ENCODE measurements around the gene RYR2.
"Not testable (repeated sequence)": the region's sequence is repeated elsewhere in the genome, so short reads cannot be mapped to it uniquely, and the experiment has no call there.

Gene RYR2

DNA sequence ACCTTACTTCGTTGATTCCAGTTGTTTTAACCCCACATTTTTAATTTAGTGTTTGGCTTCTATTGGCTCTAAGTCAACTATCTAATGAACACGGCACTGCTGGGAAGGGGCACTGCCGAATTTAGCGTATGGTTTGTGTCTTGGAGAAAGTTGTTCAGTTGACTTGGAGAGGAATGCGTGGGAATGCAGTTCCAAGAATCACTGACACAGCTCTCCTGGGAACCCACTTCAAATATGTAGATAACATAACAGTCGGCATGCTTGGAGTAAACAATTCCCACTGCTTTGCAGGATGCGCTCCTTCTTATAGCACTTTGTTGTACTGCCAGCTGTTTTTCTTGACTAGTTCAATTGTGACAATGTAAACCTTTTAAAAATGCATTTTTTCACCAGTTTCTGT, 104.3 kb downstream of the RYR2 start:
- TF ChIP-seq, protein P1, sequence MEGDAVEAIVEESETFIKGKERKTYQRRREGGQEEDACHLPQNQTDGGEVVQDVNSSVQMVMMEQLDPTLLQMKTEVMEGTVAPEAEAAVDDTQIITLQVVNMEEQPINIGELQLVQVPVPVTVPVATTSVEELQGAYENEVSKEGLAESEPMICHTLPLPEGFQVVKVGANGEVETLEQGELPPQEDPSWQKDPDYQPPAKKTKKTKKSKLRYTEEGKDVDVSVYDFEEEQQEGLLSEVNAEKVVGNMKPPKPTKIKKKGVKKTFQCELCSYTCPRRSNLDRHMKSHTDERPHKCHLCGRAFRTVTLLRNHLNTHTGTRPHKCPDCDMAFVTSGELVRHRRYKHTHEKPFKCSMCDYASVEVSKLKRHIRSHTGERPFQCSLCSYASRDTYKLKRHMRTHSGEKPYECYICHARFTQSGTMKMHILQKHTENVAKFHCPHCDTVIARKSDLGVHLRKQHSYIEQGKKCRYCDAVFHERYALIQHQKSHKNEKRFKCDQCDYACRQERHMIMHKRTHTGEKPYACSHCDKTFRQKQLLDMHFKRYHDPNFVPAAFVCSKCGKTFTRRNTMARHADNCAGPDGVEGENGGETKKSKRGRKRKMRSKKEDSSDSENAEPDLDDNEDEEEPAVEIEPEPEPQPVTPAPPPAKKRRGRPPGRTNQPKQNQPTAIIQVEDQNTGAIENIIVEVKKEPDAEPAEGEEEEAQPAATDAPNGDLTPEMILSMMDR (IDR thresholded peaks at IDR 0.05; ENCODE audit: borderline replicate concordance, control extremely low read depth, extremely low read depth, insufficient read depth, missing control alignments): no peak
- in situ Hi-C loops (cut with MboI; ENCODE audit: low sequenced_read_pairs, unreplicated experiment): no loop called here
- DNase-seq (ENCODE audit: low spot score): no peak

GRCh38 chr1:237149857-237150256, 107.9 kb downstream of the RYR2 start:
- in situ Hi-C loops (cut with MboI; ENCODE audit: low sequenced_read_pairs, unreplicated experiment): no loop called here
- TF ChIP-seq, protein P1 (IDR thresholded peaks at IDR 0.05; ENCODE audit: borderline replicate concordance, control extremely low read depth, extremely low read depth, insufficient read depth, missing control alignments): no peak
- no peak for DNase-seq (ENCODE audit: low spot score)

DNA sequence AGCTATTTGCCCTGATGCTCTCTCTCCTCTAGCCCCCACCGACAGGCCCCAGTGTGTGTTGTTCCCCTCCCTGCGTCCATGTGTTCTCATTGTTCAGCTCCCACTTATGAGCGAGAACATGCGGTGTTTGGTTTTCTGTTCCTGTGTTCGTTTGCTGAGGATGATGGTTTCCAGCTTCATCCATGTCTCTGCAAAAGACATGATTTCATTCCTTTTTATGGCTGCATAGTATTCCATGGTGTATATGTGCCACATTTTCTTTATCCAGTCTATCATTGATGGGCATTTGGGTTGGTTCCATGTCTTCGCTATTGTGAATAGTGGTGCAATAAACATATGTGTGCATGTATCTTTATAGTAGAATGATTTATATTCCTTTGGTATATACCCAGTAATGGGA, 110.0 kb downstream of the RYR2 start:
- in situ Hi-C loops (cut with MboI; ENCODE audit: low sequenced_read_pairs, unreplicated experiment); DNase-seq (ENCODE audit: low spot score): not testable (repeated sequence)

DNA sequence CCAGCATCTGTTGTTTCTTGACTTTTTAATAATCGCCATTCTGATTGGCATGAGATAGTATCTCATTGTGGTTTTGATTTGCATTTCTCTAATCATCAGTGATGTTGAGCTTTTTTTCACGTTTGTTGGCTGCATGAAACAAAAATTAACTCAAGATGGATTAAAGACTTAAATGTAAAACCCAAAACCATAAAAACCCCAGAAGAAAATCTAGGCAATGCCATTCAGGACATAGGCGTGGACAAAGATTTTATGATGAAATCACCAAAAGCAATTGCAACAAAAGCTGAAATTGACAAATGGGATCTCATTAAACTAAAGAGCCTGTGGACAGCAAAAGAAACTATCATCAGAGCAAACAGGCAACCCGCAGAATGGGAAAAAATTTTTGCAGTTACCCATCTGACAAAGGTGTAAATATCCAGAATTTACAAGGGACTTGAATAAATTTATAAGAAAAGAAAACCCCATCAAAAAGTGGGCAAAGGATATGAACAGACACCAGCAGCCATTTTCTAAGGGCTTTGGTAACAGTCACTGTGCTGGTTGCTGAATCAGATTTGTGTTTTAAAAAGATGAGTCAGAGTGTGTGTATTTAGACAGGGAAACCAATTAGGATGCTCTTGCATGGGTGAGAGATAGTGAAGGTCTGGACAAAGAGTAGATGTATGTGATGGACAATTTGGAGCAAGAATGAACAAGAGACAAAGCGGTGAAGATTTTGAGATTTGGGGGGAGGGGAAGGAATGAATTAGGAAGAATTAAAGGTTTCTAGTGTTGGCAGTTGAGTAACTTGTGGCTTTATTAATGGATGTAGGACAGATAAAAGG, 110.7 kb downstream of the RYR2 start:
- in situ Hi-C loops (cut with MboI; ENCODE audit: low sequenced_read_pairs, unreplicated experiment): no loop called here
- TF ChIP-seq, protein P1 (IDR thresholded peaks at IDR 0.05; ENCODE audit: borderline replicate concordance, control extremely low read depth, extremely low read depth, insufficient read depth, missing control alignments): no peak
- DNase-seq (ENCODE audit: low spot score): no peak

- in situ Hi-C loops (cut with MboI; ENCODE audit: low sequenced_read_pairs, unreplicated experiment): no loop called here
- TF ChIP-seq, protein P1 (IDR thresholded peaks at IDR 0.05; ENCODE audit: borderline replicate concordance, control extremely low read depth, extremely low read depth, insufficient read depth, missing control alignments): no peak
- DNase-seq (ENCODE audit: low spot score): no peak
Observed at GRCh38 chr1:237154157-237154556, 112.2 kb downstream of the RYR2 start.

GRCh38 chr1:237164406-237165352, 122.7 kb downstream of the RYR2 start:
- in situ Hi-C loops (cut with MboI; ENCODE audit: low sequenced_read_pairs, unreplicated experiment): no loop called here
- no peak for DNase-seq (ENCODE audit: low spot score)
- TF ChIP-seq, protein P1 (IDR thresholded peaks at IDR 0.05; ENCODE audit: borderline replicate concordance, control extremely low read depth, extremely low read depth, insufficient read depth, missing control alignments): no peak
